ENCODE results near the gene GULP1.
"Not testable (repeated sequence)": the region's sequence is repeated elsewhere in the genome, so short reads cannot be mapped to it uniquely, and the experiment has no call there.

The GULP1 gene

GRCh38 chr2:188527581-188527993 is 235.9 kb downstream of the GULP1 start:
- DNase-seq (ENCODE audit: low read depth) = no peak

- no peak for DNase-seq (ENCODE audit: low read depth)
These were observed 238.0 kb downstream of the GULP1 start for GRCh38 chr2:188529710-188530109.

GRCh38 chr2:188534875-188535274 is 243.2 kb downstream of the GULP1 start:
- no peak for DNase-seq (ENCODE audit: low read depth)

GRCh38 chr2:188551671-188552070 is 260.0 kb downstream of the GULP1 start:
- no peak for DNase-seq (ENCODE audit: low read depth)

GRCh38 chr2:188557081-188557480 is 265.4 kb downstream of the GULP1 start:
- no peak for DNase-seq (ENCODE audit: low read depth)

- DNase-seq (ENCODE audit: low read depth) = not testable (repeated sequence)
These were observed 267.8 kb downstream of the GULP1 start for GRCh38 chr2:188559455-188559854.

- no peak for DNase-seq (ENCODE audit: low read depth)
These were observed 269.9 kb downstream of the GULP1 start for GRCh38 chr2:188561473-188561979.

- DNase-seq (ENCODE audit: low read depth) = no peak
These were observed 277.9 kb downstream of the GULP1 start for GRCh38 chr2:188569431-188570165.

GRCh38 chr2:188570370-188570769 is 278.7 kb downstream of the GULP1 start:
- no peak for DNase-seq (ENCODE audit: low read depth)

GRCh38 chr2:188571543-188572303 is 280.0 kb downstream of the GULP1 start:
- DNase-seq (ENCODE audit: low read depth) = no peak

GRCh38 chr2:188572592-188572991 is 280.9 kb downstream of the GULP1 start:
- DNase-seq (ENCODE audit: low read depth) = no peak

GRCh38 chr2:188573453-188573852 is 281.8 kb downstream of the GULP1 start:
- no peak for DNase-seq (ENCODE audit: low read depth)

GRCh38 chr2:188576006-188576405 is 284.3 kb downstream of the GULP1 start:
- DNase-seq (ENCODE audit: low read depth) = no peak

- DNase-seq (ENCODE audit: low read depth) = peak; percentile 36
These were observed 285.0 kb downstream of the GULP1 start for GRCh38 chr2:188576651-188577050.

- DNase-seq (ENCODE audit: low read depth) = no peak
These were observed 285.6 kb downstream of the GULP1 start for GRCh38 chr2:188577231-188577630.

- DNase-seq (ENCODE audit: low read depth) = no peak
These were observed 289.1 kb downstream of the GULP1 start for GRCh38 chr2:188580738-188581137.

GRCh38 chr2:188582211-188582610 is 290.5 kb downstream of the GULP1 start:
- DNase-seq (ENCODE audit: low read depth) = no peak

GRCh38 chr2:188588235-188588634 is 296.6 kb downstream of the GULP1 start:
- no peak for DNase-seq (ENCODE audit: low read depth)

- DNase-seq (ENCODE audit: low read depth) = no peak
These were observed 304.4 kb downstream of the GULP1 start for GRCh38 chr2:188596054-188596453.

GRCh38 chr2:188598551-188598950 is 306.9 kb downstream of the GULP1 start:
- DNase-seq (ENCODE audit: low read depth) = no peak

- DNase-seq (ENCODE audit: low read depth) = no peak
These were observed 307.5 kb downstream of the GULP1 start for GRCh38 chr2:188599140-188599539.

- DNase-seq (ENCODE audit: low read depth) = peak; percentile 39
These were observed 309.0 kb downstream of the GULP1 start for GRCh38 chr2:188600536-188601210.

- DNase-seq (ENCODE audit: low read depth) = no peak
These were observed 309.7 kb downstream of the GULP1 start for GRCh38 chr2:188601391-188601790.
